H9 (cell line): Measurements from ENCODE around the gene SET. TPM values are rescaled to one million over a fixed set of nuclear protein-coding genes. Genes with fewer than 3 reads are reported as not detected.
A peak's percentile ranks its signal among the peaks of the same experiment; 100 is the strongest.

ENCODE experiments used
- DNase-seq: peaks from one replicate; pipeline ENCODE4 v3.0.0-alpha.2; 2017
- H2AFZ ChIP-seq: one replicate; pipeline ENCODE4 v1.6.1; 2013; ENCODE audit warnings: mild to moderate bottlenecking, low read length, control low read depth, moderate library complexity
- H2AK5ac ChIP-seq: 2 replicates; pipeline ENCODE4 v1.6.1; 2013; ENCODE audit warnings: low read length, control low read depth, mixed read lengths; ENCODE audit not compliant: insufficient read length
- H2BK120ac ChIP-seq: one replicate; pipeline ENCODE4 v1.6.1; 2013; ENCODE audit warnings: low read depth, mild to moderate bottlenecking, low read length, control low read depth, inconsistent platforms; ENCODE audit not compliant: poor library complexity, severe bottlenecking
- H2BK12ac ChIP-seq: 2 replicates; pipeline ENCODE4 v1.6.1; 2013; ENCODE audit warnings: low read length, control low read depth, mixed read lengths, low read depth; ENCODE audit not compliant: insufficient read length
- H2BK15ac ChIP-seq: 2 replicates; pipeline ENCODE4 v1.6.1; 2013; ENCODE audit warnings: low read depth, low read length, control low read depth
- H2BK20ac ChIP-seq: one replicate; pipeline ENCODE4 v1.6.1; 2013; ENCODE audit warnings: low read depth, mild to moderate bottlenecking, low read length, control low read depth, inconsistent platforms; ENCODE audit not compliant: poor library complexity, severe bottlenecking
- H2BK5ac ChIP-seq: 2 replicates; pipeline ENCODE4 v1.6.1; 2013; ENCODE audit warnings: low read length, control low read depth, mixed read lengths; ENCODE audit not compliant: insufficient read length
- H3K14ac ChIP-seq: 2 replicates; pipeline ENCODE4 v1.6.1; 2013; ENCODE audit warnings: low read length, control low read depth; ENCODE audit not compliant: insufficient read depth
- H3K18ac ChIP-seq: 2 replicates; pipeline ENCODE4 v1.6.1; 2013; ENCODE audit warnings: low read depth, mild to moderate bottlenecking, mixed read lengths, low read length, control low read depth; ENCODE audit not compliant: insufficient read length
- H3K23ac ChIP-seq: 2 replicates; pipeline ENCODE4 v1.6.1; 2013; ENCODE audit warnings: low read length, control low read depth, mixed read lengths, low read depth; ENCODE audit not compliant: insufficient read length
- H3K23me2 ChIP-seq: 2 replicates; pipeline ENCODE4 v1.6.1; 2013; ENCODE audit warnings: low read depth, mild to moderate bottlenecking, mixed read lengths, low read length, control low read depth; ENCODE audit not compliant: insufficient read length, poor library complexity, severe bottlenecking
- H3K27ac ChIP-seq: 2 replicates; pipeline ENCODE4 v1.5.1; 2013; ENCODE audit warnings: low read length, control low read depth, mixed read lengths, low read depth; ENCODE audit not compliant: insufficient read length
- H3K27me3 ChIP-seq: 2 replicates; pipeline ENCODE4 v1.6.1; 2013; ENCODE audit warnings: low read length, control low read depth, inconsistent platforms; ENCODE audit not compliant: insufficient read depth
- H3K4ac ChIP-seq: 2 replicates; pipeline ENCODE4 v1.6.1; 2013; ENCODE audit warnings: low read depth, mild to moderate bottlenecking, control low read depth, inconsistent platforms, low read length, moderate library complexity
- H3K4me1 ChIP-seq: 2 replicates; pipeline ENCODE4 v1.6.1; 2013; ENCODE audit warnings: low read length, control low read depth, inconsistent platforms; ENCODE audit not compliant: insufficient read depth
- H3K4me2 ChIP-seq: 2 replicates; pipeline ENCODE4 v1.6.1; 2013; ENCODE audit warnings: low read length, control low read depth, mixed read lengths; ENCODE audit not compliant: insufficient read length, insufficient read depth
- H3K56ac ChIP-seq: 2 replicates; pipeline ENCODE4 v1.6.1; 2013; ENCODE audit warnings: low read depth, mild to moderate bottlenecking, mixed read lengths, low read length, control low read depth; ENCODE audit not compliant: insufficient read length
- H3K79me1 ChIP-seq: 2 replicates; pipeline ENCODE4 v1.6.1; 2013; ENCODE audit warnings: low read depth, mild to moderate bottlenecking, moderate library complexity, low read length, control low read depth, inconsistent platforms; ENCODE audit not compliant: insufficient read depth, poor library complexity, severe bottlenecking
- H3K79me2 ChIP-seq: 2 replicates; pipeline ENCODE4 v1.6.1; 2013; ENCODE audit warnings: low read length, control low read depth, inconsistent platforms; ENCODE audit not compliant: insufficient read depth
- H3K9ac ChIP-seq: 2 replicates; pipeline ENCODE4 v1.6.1; 2013; ENCODE audit warnings: low read length, control low read depth, mixed read lengths; ENCODE audit not compliant: insufficient read length; ENCODE audit errors: extremely low read depth
- H3K9me3 ChIP-seq: one replicate; pipeline ENCODE4 v1.6.1; 2013; ENCODE audit warnings: low read depth, low read length, inconsistent platforms; ENCODE audit not compliant: control insufficient read depth
- H3T11ph ChIP-seq: one replicate; pipeline ENCODE4 v1.6.1; 2013; ENCODE audit warnings: mild to moderate bottlenecking, low read length, control low read depth, inconsistent platforms
- H4K20me1 ChIP-seq: one replicate; pipeline ENCODE4 v1.6.1; 2013; ENCODE audit not compliant: control insufficient read depth, insufficient read length, insufficient read depth
- H4K5ac ChIP-seq: 2 replicates; pipeline ENCODE4 v1.6.1; 2013; ENCODE audit warnings: low read depth, mild to moderate bottlenecking, mixed read lengths, low read length, control low read depth; ENCODE audit not compliant: insufficient read length
- H4K8ac ChIP-seq: replicated peaks from 2 replicates; pipeline ENCODE4 v1.6.1; 2013; ENCODE audit warnings: low read length, control low read depth, mixed read lengths, low read depth; ENCODE audit not compliant: insufficient read length
- H4K91ac ChIP-seq: 2 replicates; pipeline ENCODE4 v1.6.1; 2013; ENCODE audit warnings: low read depth, mild to moderate bottlenecking, moderate library complexity, mixed read lengths, low read length, control low read depth; ENCODE audit not compliant: insufficient read length
- H3K27ac Mint-ChIP-seq, 3 experiments: 2 replicates in 2 of 3; 3 replicates in 1 of 3; pipeline ENCODE4 v1.8.0; 2020 to 2021; ENCODE audit warnings: mixed read lengths in 3 of 3, mild to moderate bottlenecking in 1 of 3, moderate library complexity in 1 of 3
- H3K27me3 Mint-ChIP-seq: 2 replicates; pipeline ENCODE4 v1.8.0; 2021; ENCODE audit warnings: low read depth, mild to moderate bottlenecking, moderate library complexity, mixed read lengths
- H3K36me3 Mint-ChIP-seq, 3 experiments: 2 replicates in 2 of 3; 3 replicates in 1 of 3; pipeline ENCODE4 v1.8.0; 2020 to 2021; ENCODE audit warnings: low read depth in 3 of 3, mixed read lengths in 3 of 3; ENCODE audit not compliant: insufficient read depth in 1 of 3
- H3K4me1 Mint-ChIP-seq, 2 experiments: 2 replicates each; pipeline ENCODE4 v1.8.0; 2020; ENCODE audit warnings: mixed read lengths in 2 of 2
- H3K4me3 Mint-ChIP-seq, 2 experiments: 2 replicates in 1 of 2; 3 replicates in 1 of 2; pipeline ENCODE4 v1.8.0; 2020 to 2021; ENCODE audit warnings: mild to moderate bottlenecking in 2 of 2, mixed read lengths in 2 of 2, moderate library complexity in 1 of 2
- H3K9me3 Mint-ChIP-seq, 2 experiments: 2 replicates in 1 of 2; 3 replicates in 1 of 2; pipeline ENCODE4 v1.8.0; 2020; ENCODE audit warnings: mild to moderate bottlenecking in 2 of 2, mixed read lengths in 2 of 2, moderate library complexity in 1 of 2
- WGBS: extraction: QIAGEN DNeasy Blood & Tissue Kit; methylation state at CpG from one replicate; pipeline ENCODE4 v1.1.7; 2013; ENCODE audit warnings: missing lambda C conversion rate, low lambda C conversion rate, mixed read lengths; ENCODE audit not compliant: insufficient read length; ENCODE audit errors: extremely low coverage; 5-methylcytosine and 5-hydroxymethylcytosine counted together
- total RNA-seq: library from RNA; stranded (reverse); gene quantifications from 2 replicates; pipeline ENCODE4 v1.2.1, GENCODE V29; 2021
- TF ChIP-seq, protein P1 (sequence below): fragments of 200-600 bp; sonication (generic); conservative IDR thresholded peaks from 3 replicates; pipeline ENCODE4 v1.8.0; 2021; ENCODE audit warnings: antibody characterized with exemption, mild to moderate bottlenecking

Gene SET
- total RNA-seq, 1 experiment from 2014 or later = 1,148 TPM

DNA sequence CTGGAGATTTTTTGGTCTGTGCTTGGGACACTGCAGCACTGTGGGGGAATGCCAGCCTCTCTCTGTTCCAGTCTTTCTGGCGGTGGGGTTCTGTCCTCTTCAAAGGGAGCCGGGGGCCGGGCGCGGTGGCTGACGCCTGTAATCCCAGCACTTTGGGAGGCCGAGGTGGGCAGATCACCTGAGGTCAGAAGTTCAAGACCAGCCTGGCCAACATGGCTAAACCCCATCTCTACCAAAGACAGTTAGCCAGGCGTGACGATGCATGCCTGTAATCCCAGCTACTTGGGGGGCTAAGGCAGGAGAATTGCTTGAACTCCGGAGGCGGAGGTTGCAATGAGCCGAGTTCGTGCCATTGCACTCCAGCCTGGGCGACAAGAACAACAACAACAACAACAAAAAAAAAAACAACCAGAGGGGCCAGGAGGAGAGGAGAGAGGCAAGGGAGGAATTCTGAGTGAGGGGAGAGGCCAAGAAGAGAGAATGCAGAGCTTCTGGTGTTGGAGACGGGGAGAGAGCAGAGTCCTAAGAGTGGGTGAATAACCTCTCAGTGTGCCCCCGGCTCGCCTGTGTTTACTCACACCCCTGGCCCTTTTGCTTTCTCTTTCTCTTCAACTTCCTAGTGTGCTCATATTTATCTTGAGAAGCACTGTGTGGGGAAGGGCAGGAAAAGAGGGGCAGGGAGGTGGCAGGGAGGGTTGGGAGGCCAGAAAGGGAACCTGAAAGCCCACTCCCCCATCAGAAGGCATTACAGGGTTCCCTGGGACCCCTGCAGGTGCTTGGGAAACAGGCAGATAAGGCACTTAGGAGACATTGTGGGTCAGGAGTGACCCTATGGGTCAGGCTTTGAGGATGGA lies 3.2 kb upstream of the SET start:
- peak overlapping the region; percentile 73 for H3K4me2 ChIP-seq

More for the DNA sequence above, 3.2 kb upstream of the SET start:
- Histone ChIP-seq H3K9ac (peak overlapping the region; percentile 92), H4K8ac (no peak overlapping the region), H3K79me1 (no peaks in the 10 kb centered on the region), H2BK15ac (no peak overlapping the region), H3K18ac (no peak overlapping the region), H2BK12ac (no peak overlapping the region), H3K27ac (no peak overlapping the region), H3K14ac (no peak overlapping the region), H2BK120ac (no peak overlapping the region), H4K20me1 (no peaks in the 10 kb centered on the region), H2AK5ac (no peak overlapping the region), H3K27me3 (no peaks in the 10 kb centered on the region), H3K23me2 (peaks cover 18% of the 10 kb centered on the region), H3K4ac (no peak overlapping the region), H4K5ac (no peak overlapping the region), H2AFZ (no peak overlapping the region), H3K9me3 (no peaks in the 10 kb centered on the region), H3T11ph (no peak overlapping the region), H3K23ac (no peak overlapping the region), H3K56ac (no peak overlapping the region), H2BK5ac (no peak overlapping the region), H3K79me2 (peaks cover 42% of the 10 kb centered on the region), H4K91ac (no peak overlapping the region), H2BK20ac (no peak overlapping the region), H3K4me1 (peaks cover 4% of the 10 kb centered on the region; the same call in 1 of the 2 replicates)
- WGBS = no CpG with 5 or more reads among the region's 17 CpGs
- Mint-ChIP-seq H3K4me1 (peaks cover 42 to 47% of the 10 kb centered on the region in 2 experiments), H3K4me3 (peak overlapping the region; percentile 95 to 100), H3K27me3 (no peaks in the 10 kb centered on the region), H3K27ac (peak overlapping the region; percentile 68 to 92 (median 81)), H3K9me3 (peaks cover 11 to 13% of the 10 kb centered on the region in 2 experiments), H3K36me3 (peaks cover 34 to 46% (median 45%) of the 10 kb centered on the region in 3 experiments)
- no peak for DNase-seq
- TF ChIP-seq, protein P1, sequence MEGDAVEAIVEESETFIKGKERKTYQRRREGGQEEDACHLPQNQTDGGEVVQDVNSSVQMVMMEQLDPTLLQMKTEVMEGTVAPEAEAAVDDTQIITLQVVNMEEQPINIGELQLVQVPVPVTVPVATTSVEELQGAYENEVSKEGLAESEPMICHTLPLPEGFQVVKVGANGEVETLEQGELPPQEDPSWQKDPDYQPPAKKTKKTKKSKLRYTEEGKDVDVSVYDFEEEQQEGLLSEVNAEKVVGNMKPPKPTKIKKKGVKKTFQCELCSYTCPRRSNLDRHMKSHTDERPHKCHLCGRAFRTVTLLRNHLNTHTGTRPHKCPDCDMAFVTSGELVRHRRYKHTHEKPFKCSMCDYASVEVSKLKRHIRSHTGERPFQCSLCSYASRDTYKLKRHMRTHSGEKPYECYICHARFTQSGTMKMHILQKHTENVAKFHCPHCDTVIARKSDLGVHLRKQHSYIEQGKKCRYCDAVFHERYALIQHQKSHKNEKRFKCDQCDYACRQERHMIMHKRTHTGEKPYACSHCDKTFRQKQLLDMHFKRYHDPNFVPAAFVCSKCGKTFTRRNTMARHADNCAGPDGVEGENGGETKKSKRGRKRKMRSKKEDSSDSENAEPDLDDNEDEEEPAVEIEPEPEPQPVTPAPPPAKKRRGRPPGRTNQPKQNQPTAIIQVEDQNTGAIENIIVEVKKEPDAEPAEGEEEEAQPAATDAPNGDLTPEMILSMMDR = no peak
